Measurements from ENCODE around the gene MAPRE2.

MAPRE2 gene

DNA sequence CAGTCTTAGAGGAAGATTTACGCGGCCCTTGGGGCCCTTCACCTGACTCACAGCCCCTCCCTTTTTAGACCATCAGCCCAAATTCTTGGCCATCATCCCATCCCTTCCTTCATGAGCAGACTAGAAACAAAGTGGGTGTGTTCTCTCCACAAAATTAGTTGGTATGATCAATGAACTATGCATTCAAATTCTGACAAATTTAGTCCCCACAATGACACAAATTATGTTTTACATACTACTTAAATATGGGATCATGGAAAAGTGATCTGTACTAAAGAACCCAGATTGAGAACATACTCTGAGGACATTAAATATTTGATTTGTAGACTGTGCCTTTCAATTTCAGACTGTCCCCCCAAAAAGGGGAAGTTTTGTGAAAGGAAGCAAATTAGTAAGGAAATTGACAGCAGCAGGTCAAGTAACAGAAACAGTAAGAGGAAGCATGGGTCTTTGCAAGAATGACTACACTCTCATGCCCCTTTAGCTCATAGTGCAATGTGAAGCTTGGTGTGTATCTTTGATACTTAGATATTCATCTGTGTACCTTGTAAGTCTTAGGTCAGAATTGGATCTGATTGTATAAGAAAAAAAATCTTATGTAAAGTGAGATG, 2.2 kb upstream of the MAPRE2 start:
- DNase-seq, result no peak

DNA sequence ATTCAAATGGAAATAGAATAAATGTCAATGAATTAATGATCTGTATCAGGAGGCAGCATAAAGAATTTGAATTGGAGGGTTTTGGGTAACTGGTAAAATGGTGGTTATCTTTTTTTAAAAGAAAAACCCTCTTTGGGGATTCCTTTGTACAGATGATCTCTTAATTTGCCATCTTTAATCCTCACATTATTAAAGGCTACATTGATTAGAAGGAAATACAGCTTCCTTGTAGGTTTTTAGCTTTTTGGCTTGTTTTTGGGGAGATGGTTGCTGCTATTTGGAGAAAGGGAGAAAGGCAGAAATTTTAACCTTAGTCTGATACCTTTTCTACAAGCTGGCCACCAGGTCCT, 600 bp upstream of the MAPRE2 start:
- DNase-seq, result no peak

DNA sequence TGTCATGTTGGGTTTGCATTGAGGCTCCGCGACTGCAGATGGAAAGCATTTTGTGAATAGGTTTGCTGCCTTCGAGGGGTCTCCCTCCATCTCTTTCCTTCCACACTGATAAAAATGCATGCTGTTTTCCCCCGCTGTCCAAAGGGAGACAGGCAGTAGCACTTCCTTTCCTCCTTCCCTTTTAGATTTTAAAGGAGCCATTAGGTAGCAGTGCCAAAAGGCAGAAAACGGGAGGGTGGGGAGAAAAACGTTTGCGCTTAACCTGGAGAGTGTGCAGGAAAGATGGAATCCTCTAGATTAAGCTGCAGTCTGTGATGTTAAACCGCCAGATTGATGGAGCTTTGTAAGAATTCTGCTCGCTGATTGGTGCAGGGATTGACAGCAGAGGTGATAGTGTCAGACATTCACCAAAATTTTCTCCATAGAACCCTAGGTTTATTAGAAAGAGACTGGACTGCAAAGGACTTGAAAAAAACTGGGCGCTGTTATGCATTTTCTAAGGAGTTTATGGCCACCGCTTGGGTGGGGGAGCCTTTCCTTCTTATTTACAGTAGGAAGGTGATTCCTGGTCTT, 688 bp downstream of the MAPRE2 start:
- no peak for DNase-seq

DNA sequence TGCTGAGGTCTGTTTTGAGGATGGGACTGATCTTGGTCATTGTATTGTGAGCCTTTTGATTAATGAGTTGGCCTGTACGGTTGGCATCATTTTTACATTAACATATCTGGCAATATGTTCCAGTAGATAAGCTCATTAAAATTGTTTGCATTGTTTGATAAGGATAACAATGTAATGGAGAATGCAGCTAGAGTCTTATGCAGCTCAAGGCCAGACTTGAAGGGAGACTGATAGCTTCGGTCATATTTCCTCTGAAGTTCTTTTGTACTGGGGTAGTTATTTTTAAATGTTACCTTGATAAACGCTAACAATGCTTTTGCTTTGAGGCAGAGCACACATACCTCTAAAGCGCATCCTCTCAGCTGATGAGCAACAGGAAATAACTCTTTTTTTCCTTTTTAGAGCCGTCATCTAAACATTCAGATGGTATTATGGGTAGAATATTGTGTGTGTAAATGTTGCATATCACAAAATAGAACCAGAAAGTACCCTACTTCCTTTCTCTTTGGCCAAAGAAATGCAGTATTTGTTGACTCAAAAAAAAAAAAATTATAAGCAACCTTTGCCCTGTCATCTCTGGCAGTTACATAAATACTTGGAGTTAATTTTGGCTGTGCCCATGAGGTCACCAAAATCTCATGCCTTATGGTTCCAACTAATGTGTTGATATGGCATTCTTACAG, 1.3 kb downstream of the MAPRE2 start:
- peak in 1 of 2 donors; percentile 26 for DNase-seq

DNA sequence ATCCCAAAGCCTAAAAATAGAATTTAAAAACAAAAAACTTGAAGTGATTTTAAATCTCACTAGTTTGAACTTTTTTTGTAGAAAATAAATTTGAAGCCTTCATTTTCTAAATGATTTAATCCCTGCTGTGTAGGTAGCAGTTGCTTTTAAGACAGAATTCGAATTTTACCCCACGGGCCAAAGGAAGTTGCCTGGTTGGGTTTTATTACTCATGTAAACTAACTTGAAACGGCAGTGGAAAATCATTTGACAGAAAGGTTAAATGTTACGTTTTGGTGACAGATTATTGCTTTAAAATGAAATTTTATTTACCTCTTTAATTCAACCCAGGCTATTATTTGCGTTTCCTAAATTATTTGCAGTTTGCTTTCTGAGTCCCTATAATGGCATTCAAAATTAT, 2.0 kb downstream of the MAPRE2 start:
- DNase-seq, result no peak

DNA sequence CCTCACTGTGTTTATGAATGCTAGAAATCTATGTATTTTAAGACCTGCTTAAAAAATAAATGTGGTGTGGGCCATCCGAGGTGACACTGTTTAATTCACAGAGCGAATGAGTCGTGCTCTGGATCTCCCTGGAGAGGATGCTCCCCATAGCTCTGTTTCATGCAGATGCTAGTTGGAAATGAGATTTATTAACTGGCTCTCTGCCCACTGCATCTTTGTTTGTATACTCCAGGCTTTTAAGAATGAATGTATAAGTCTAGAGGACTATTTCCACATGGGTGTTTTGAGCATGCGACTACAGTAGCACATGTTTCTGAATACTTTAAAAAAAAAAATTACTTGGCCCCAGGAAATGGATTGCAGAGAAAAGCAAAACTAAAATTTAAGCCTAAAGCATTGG, 3.9 kb downstream of the MAPRE2 start:
- no peak for DNase-seq

DNA sequence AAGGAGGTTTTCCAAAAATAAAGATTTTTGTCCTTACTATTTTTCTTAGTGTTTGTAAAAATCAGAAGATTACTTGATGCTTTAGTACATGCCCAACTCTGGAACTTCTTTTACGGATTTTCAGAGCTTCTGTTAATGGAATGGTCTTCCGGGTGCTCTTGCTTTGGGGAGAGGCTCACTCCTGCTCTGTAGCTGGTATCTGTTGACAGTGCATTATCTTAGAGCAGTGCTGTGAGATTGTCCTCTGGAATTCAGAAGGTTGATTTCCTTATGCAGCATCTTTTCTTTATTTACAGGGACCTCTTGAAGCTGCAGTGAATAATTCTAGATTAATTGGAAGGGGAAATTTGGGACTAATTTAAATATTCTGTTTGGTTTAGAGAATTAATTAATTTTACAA, 4.6 kb downstream of the MAPRE2 start:
- DNase-seq, result no peak

DNA sequence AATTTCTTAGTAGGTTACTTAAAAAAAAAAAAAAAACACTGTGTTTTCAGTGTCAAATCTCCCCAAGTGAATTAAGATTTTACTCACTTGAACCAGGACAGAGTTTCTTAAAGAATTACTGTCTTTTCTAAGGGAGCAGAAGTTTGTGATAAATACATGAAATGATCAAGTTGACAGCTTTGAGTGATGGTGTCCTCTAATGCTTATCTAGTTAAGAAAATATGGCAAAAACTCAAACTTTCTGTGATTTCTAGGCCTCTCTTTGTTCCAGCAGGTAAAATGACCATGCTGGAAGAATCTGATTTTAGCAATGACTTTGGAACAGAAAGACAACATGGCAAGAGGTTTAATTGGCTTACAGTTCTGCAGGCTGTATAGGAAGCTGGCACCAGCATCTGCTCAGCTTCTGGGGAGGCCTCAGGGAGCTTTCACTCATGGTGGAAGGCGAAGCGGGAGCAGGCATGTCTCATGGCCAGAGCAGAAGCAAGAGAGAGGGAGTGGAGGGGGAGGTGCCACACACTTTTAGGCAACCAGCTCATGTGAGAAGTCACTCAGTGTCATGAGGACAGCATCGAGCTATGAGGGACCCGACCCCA, 6.6 kb downstream of the MAPRE2 start:
- no peak for DNase-seq

DNA sequence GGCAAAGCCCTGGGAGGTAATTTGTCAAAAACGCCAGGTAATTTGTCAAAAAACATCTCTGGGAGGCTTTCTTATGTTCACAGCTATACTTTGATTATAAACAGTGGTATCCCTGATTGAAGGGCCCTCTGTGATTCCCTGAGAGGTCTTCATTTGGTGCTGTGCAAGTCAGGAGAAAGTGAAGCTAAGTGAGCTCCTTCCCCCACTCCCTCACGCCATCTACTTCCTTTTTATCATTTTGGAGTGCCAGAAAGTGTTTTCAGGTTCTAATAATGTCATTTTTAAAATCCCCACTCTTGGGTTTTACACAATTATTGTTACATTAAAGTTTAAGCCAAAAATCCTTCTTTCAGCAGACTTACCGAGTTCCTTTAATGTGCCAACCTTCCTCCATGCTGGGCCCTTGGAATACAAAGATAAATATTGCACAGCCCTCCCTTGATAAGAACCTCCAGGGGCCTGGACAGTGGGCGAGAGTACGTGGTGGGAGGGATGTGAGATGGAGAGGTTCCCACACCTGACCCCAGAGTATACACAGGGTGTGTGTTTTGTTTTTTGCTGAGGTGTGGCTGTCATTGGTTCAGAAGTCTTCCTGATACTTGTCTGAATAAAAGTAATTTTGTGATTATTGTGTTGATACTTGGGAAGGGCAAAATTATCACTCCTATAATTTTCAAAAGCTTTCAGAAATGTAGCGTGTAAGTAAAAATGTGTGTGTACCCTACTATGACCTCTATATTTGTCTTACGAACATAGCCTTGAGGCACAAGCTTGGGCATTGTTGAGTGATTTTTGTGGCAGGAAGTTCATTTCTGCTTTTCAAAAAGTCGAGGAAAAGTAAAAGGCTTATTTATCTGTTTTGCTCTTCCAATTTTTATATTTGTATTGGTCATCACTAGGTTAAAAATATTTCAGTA, 8.2 kb downstream of the MAPRE2 start:
- DNase-seq, result no peak

DNA sequence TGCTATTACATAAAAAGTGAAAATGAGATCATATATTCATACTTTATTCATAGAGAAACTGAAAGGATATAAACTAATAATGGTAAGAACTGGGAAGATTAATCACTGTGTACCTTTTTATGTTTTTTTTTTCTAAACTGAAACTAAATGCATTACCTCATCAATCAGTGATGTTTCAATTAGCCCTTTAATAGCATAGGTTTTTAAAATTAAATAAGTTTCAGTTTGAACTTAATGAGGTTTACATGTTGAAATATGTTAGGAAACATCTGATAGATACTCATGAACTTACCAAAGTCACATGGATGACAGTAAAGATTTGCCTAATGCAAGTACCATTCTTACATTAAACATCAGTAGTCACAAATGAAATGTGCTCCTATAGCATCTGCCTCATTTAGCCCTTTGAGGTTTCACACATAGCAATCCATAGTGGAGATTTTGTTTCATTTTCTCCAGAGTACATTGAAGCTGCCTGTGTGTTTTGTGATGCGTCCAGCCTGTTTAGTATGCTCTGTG, 8.9 kb downstream of the MAPRE2 start:
- no peak for DNase-seq

DNA sequence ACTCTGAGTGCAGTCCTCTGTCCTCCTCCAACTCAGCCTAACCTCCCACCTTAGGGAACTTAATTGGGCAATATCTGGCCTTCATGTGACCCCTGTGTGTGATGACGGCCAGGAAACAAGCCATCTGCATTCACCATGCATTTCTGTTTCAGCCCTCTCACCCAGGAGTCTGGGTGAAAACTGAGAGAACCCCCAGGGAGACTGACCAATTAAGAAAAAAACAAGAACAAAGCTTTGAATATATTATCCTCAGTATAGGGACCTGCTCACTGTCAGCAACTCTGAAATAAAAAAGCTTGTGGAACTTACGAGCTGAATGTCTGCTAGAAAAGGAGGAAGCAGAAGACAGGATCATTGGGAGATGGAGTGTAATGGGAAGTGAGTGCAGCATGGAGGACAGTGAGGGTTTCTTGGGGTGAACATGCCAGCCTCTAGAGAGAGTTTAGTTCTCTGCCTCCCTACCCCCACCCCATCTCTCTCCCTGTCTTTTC, 9.5 kb downstream of the MAPRE2 start:
- DNase-seq, result no peak

DNA sequence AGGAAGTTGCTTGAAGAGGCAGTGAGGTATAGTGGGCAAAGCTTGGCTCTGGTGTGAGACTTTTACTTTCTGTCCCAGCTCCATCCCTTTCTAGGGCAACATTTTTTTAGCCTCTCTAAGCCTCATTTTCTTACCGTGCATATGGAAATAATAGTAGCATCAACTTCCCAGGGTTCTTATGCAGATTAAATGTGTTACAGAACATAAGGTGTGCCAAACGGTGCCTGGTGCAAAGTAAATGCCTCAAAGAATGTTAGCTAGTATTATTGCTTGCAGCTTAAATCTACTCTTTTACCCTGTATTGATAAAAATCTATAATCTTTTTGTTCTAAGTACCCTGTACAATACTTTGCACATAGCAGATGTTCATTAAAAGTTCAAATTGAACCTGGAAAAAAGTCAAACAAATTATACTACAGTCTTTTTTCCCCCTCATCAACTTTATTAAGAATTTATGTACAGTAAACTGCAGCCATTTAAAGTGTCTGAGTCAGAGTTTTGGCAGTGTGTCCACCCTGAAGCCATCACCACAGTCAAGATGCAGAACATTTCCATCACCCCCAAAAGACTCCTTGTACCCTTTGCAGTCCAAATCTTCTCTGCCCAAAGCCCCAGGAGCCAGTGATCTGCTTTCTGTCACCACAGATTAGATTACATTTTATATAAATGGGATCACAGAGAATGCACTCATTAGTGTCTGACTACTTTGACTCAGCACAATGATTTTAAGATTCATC, 10.6 kb downstream of the MAPRE2 start:
- DNase-seq, result no peak

DNA sequence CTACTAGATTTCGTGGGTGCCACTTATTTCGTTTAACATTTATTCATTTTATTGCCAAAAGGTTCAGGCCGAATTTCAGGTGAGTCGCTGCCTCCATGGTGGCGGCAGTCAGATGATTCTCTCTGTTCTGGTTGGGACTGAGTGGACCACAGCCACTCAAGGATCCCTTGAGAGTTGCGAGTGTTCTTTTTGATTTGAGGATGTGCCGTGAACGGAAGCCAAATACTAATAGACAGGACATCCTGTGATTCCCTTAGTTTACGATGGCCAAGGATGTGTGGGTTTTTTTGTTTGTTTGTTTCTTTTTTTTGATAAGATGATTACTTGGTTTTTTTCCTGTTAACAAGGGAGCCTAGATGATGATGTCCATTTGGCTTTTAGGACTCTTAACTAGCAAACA, 13.2 kb downstream of the MAPRE2 start:
- no peak for DNase-seq

DNA sequence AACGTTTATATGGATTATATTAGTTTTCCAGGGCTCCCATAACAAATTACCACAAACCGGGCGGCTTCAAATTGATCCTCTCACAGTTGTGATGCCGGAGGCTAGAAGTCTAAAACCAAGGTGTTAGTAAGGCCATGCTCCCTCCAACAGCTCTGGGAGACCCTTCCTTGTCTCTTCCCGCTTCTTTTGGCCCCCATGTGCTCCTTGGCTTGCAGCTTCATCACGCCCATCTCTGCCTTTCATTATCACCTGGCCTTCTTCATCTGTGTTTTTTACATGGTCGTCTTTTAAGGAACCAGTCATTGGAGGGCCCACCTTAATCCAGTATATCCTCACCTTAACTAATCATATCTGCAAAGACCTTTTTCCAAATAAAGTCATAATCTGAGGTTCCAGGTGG, 13.9 kb downstream of the MAPRE2 start:
- no peak for DNase-seq

DNA sequence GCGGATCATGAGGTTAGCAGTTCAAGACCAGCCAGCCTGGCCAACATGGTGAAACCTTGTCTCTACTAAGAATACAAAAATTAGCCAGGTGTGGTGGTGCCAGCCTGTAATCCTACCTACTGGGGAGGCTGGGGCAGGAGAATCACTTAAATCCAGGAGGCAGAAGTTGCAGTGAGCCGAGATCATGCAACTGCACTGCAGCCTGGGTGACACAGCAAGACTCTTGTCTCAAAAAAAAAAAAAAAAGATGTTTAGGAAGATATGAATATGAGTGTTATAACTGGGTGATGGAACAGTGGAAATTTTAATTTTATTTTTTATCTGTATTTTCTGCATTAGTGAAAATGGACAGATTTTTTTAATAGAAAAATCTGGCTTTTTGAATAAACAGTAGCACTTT, 14.5 kb downstream of the MAPRE2 start:
- DNase-seq, result no peak

DNA sequence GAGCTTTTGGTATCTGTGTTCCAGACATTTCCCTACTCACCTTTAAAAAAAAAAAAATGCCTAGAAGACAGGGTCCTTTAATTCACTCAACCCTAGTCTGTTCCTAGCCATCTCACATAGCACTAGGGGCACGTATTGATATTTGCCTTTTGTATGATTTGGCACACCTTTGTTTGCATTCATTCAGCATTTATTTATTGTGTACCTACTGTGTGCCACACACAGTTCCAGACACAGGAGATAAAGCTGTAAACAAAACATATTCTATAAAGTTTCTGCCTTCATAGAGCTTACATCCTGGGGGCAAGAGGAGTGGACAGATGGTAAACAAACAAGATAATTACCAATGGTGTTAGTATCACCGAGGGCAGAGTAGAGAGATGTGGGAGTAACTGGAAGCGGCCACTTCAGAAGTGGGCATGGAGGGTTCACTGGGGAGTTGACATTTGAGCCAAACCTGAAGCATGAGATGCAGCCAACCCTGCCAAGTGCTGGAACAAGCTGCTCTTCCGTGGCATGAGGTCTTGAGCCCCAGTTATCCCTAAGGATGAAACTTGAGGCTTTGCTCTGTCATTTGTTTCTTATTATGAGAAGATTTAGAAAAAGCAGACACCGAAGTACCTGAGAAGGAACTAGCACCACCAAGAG, 18.2 kb downstream of the MAPRE2 start:
- DNase-seq, result no peak

DNA sequence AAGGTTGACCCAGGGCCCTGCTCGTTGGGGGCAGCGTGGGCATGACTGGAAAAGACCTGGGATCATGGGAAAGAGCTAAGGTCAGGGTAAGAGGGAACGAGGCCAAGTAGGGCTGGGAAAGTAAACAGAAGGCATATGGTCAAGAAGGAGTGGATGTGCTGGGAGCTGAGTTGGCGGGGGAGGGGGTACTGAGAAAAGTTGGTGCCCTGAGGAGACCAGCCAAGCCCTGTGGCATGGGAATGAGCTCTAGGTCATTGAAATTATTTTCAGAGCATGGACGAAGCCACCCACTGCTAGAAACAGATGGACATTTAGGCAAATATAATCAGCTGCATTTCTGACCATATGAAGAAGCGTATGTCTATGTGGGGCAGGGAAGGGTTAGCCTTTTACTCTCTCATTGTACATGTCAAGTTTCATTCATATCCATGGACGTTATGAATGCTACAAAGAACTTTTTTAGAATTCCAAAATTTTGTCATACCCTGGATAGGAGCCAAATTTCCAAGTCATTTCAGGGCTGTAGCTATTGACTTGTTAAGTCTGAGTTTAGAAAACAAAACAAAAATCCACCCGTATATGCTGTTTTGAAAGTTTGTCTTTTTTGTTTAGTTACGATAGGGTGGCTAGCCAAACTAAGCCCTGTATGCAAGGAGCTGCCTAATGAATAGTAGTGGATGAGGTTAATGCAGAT, 19.1 kb downstream of the MAPRE2 start:
- no peak for DNase-seq

DNA sequence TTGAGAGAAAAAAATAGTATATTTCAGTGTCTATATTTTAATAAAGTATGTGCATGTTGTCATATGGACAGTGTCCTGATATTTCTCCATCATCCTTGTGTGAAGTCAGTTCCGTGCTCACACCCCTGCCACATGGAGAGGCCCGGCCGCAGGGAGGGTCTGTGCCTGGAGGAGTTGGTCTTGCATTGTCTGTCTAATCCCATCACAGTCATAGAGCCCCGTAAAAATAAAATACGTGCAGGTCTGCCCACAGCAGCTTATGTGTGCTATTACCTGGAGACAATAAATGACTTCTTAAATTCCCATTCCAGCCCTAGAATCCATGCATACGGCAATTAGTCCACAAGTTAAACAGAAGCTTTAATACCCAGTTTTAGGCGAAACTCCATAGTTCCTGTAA, 20.1 kb downstream of the MAPRE2 start:
- DNase-seq, result no peak

DNA sequence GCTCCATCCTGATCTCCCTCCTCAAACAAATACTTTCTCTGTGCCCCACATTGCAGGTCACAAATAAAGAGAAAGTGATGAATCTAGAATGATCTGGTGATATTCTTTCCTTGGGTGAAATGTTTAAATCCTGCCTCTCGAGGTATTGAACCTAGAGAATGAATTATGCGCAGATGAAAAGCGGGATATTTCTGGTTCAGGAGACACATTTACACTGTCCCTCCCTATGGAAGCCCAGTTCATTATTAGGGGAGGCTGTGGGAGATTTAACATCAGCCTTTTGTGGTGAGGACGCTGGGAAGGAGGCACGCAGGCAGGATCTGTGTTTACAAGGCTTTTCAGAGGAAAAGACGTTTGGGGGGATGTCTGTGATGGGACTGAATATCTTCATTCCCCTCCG, 20.6 kb downstream of the MAPRE2 start:
- DNase-seq, result no peak

DNA sequence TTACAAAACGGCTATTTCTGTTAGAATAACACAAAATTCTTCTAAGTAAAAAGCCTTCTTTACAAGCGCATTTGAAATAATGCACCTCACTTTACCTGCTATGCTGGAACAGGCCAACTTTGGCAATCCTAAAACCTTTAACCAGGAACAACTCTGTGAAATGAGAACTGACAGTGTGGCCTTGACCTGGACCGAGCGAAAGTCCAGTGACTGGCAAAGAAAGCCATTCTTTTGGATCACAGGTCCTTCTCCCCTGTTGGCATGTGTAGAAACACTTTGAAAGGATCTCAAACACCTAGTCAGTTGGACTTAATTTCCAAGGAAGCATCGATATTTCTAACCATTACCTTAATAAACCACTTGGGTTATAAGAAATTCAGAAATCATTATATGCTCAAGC, 21.2 kb downstream of the MAPRE2 start:
- DNase-seq, result no peak
